ENCODE measurements around the gene GABARAP. TPM values are rescaled to one million over a fixed set of nuclear protein-coding genes. Genes with fewer than 3 reads are reported as not detected.
A peak's percentile ranks its signal among the peaks of the same experiment; 100 is the strongest.
"Not testable (repeated sequence)": the region's sequence is repeated elsewhere in the genome, so short reads cannot be mapped to it uniquely, and the experiment has no call there.

Gene GABARAP
- total RNA-seq, 1 donor from 2014 or later: 277 TPM

GRCh38 chr17:7246779-7247178 lies 4.5 kb upstream of the GABARAP start:
- DNase-seq (ENCODE audit: low read depth): no peak
- H3K4me3 ChIP-seq (ENCODE audit: low read depth, low read length): no peak overlapping the region
- TF ChIP-seq CTCF (IDR thresholded peaks at IDR 0.05; ENCODE audit: insufficient read depth, low read length, poor library complexity, severe bottlenecking): no peak
- H3K27me3 ChIP-seq (ENCODE audit: control insufficient read depth, insufficient read depth, low read length): no peaks in the 10 kb centered on the region
- H3K36me3 ChIP-seq (ENCODE audit: control insufficient read depth, insufficient read depth, low read length): no peaks in the 10 kb centered on the region

- not testable (repeated sequence) for H3K4me3 ChIP-seq (ENCODE audit: low read depth, low read length); H3K27me3 ChIP-seq (ENCODE audit: control insufficient read depth, insufficient read depth, low read length); H3K36me3 ChIP-seq (ENCODE audit: control insufficient read depth, insufficient read depth, low read length); DNase-seq (ENCODE audit: low read depth)
These were observed 1.6 kb upstream of the GABARAP start for GRCh38 chr17:7243838-7244237.

- H3K4me3 ChIP-seq (ENCODE audit: low read depth, low read length): peak overlapping the region; percentile 89
- no peak for TF ChIP-seq CTCF (IDR thresholded peaks at IDR 0.05; ENCODE audit: insufficient read depth, low read length, poor library complexity, severe bottlenecking)
- no peaks in the 10 kb centered on the region for H3K36me3 ChIP-seq (ENCODE audit: control insufficient read depth, insufficient read depth, low read length)
- no peaks in the 10 kb centered on the region for H3K27me3 ChIP-seq (ENCODE audit: control insufficient read depth, insufficient read depth, low read length)
- DNase-seq (ENCODE audit: low read depth): no peak
These were observed 1.1 kb upstream of the GABARAP start for GRCh38 chr17:7243453-7243729.

DNA sequence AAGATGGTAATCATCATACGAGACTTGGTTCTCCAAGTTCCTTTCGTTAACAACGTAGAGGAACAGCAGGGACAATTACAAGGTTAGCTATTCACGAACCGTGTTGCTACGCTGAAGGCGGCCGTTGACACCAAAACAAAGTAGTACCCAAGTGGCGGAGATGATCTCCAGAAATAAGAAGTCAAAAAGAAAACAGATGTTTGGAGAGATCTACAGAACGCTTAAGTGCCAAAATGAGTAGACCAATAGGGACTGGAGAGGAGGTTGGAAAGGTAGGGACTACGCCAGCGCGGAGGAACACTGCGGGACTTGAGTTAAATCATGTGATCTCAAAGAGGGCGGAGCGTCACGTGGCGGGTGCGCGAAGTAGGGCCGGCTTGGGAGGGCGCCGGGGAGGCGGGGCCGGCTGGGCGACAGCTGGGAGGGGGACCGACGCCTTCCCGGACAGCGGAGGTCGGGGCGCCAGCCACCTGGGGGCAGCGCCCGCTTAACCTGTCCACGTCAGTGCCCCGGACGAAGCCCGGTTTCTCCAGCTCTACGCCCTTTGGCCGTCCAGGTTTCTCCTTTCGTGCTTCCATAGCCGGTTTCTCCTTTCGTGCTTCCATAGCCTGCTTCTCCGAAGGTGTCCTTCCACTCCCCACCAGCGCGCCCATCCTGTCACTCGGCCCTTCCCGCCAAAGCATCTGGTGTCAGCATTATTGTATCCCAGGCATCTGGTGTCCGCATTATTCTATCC lies 636 bp upstream of the GABARAP start:
- no peak for TF ChIP-seq CTCF (IDR thresholded peaks at IDR 0.05; ENCODE audit: insufficient read depth, low read length, poor library complexity, severe bottlenecking)
- Histone ChIP-seq H3K36me3 (ENCODE audit: control insufficient read depth, insufficient read depth, low read length) (no peaks in the 10 kb centered on the region), H3K27me3 (ENCODE audit: control insufficient read depth, insufficient read depth, low read length) (no peaks in the 10 kb centered on the region), H3K4me3 (ENCODE audit: low read depth, low read length) (peak overlapping the region; percentile 89)
- no peak for DNase-seq (ENCODE audit: low read depth)

- TF ChIP-seq CTCF (IDR thresholded peaks at IDR 0.05; ENCODE audit: insufficient read depth, low read length, poor library complexity, severe bottlenecking): no peak
- Histone ChIP-seq H3K36me3 (ENCODE audit: control insufficient read depth, insufficient read depth, low read length) (no peaks in the 10 kb centered on the region), H3K4me3 (ENCODE audit: low read depth, low read length) (peak overlapping the region; percentile 89), H3K27me3 (ENCODE audit: control insufficient read depth, insufficient read depth, low read length) (no peaks in the 10 kb centered on the region)
- no peak for DNase-seq (ENCODE audit: low read depth)
These were observed 1.0 kb downstream of the GABARAP start for GRCh38 chr17:7241090-7241733.

GRCh38 chr17:7240375-7240774 lies 1.9 kb downstream of the GABARAP start:
- Histone ChIP-seq H3K27me3 (ENCODE audit: control insufficient read depth, insufficient read depth, low read length) (no peaks in the 10 kb centered on the region), H3K4me3 (ENCODE audit: low read depth, low read length) (no peak overlapping the region), H3K36me3 (ENCODE audit: control insufficient read depth, insufficient read depth, low read length) (peaks cover 4% of the 10 kb centered on the region)
- no peak for TF ChIP-seq CTCF (IDR thresholded peaks at IDR 0.05; ENCODE audit: insufficient read depth, low read length, poor library complexity, severe bottlenecking)
- DNase-seq (ENCODE audit: low read depth): no peak

Data from kidney epithelial cell (primary cell).